ENCODE measurements around the gene OSBPL3.

OSBPL3 gene

GRCh38 chr7:24971333-24972165 is 8.4 kb downstream of the OSBPL3 start:
- H3K4me3 ChIP-seq (ENCODE audit: low read depth, low read length), result no peak overlapping the region
- TF ChIP-seq, protein P1, sequence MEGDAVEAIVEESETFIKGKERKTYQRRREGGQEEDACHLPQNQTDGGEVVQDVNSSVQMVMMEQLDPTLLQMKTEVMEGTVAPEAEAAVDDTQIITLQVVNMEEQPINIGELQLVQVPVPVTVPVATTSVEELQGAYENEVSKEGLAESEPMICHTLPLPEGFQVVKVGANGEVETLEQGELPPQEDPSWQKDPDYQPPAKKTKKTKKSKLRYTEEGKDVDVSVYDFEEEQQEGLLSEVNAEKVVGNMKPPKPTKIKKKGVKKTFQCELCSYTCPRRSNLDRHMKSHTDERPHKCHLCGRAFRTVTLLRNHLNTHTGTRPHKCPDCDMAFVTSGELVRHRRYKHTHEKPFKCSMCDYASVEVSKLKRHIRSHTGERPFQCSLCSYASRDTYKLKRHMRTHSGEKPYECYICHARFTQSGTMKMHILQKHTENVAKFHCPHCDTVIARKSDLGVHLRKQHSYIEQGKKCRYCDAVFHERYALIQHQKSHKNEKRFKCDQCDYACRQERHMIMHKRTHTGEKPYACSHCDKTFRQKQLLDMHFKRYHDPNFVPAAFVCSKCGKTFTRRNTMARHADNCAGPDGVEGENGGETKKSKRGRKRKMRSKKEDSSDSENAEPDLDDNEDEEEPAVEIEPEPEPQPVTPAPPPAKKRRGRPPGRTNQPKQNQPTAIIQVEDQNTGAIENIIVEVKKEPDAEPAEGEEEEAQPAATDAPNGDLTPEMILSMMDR (IDR thresholded peaks at IDR 0.05; ENCODE audit: low read depth, low read length), result no peak

DNA sequence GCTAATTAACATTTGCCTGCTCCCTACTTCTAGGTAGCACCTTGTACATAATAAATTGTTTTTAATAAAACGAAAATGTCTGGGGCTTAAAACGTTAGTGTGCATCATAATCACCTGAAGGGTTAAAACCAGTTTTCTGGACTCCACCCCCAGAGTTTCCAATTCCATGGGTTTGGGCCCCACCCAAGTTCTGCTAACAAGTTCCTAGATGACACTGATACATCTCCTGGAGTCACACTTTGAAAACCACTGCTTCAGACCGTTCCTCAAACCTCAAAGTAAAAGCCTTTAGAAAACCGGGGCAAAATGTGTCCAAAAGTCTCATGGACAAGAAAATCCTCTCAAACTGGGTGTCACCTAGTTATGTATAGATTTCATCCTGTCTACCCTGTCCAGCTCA is 9.3 kb downstream of the OSBPL3 start:
- TF ChIP-seq, protein P1 (IDR thresholded peaks at IDR 0.05; ENCODE audit: low read depth, low read length), result no peak
- no peak overlapping the region for H3K4me3 ChIP-seq (ENCODE audit: low read depth, low read length)

- no peak overlapping the region for H3K4me3 ChIP-seq (ENCODE audit: low read depth, low read length)
- TF ChIP-seq, protein P1 (IDR thresholded peaks at IDR 0.05; ENCODE audit: low read depth, low read length), result no peak
These were observed 11.8 kb downstream of the OSBPL3 start for GRCh38 chr7:24968165-24968564.

GRCh38 chr7:24967696-24968095 is 12.3 kb downstream of the OSBPL3 start:
- TF ChIP-seq, protein P1 (IDR thresholded peaks at IDR 0.05; ENCODE audit: low read depth, low read length), result no peak
- H3K4me3 ChIP-seq (ENCODE audit: low read depth, low read length), result no peak overlapping the region

- TF ChIP-seq, protein P1 (IDR thresholded peaks at IDR 0.05; ENCODE audit: low read depth, low read length), result no peak
- no peak overlapping the region for H3K4me3 ChIP-seq (ENCODE audit: low read depth, low read length)
These were observed 13.2 kb downstream of the OSBPL3 start for GRCh38 chr7:24966802-24967201.

GRCh38 chr7:24965831-24966708 is 13.9 kb downstream of the OSBPL3 start:
- TF ChIP-seq, protein P1 (IDR thresholded peaks at IDR 0.05; ENCODE audit: low read depth, low read length), result no peak
- H3K4me3 ChIP-seq (ENCODE audit: low read depth, low read length), result no peak overlapping the region

DNA sequence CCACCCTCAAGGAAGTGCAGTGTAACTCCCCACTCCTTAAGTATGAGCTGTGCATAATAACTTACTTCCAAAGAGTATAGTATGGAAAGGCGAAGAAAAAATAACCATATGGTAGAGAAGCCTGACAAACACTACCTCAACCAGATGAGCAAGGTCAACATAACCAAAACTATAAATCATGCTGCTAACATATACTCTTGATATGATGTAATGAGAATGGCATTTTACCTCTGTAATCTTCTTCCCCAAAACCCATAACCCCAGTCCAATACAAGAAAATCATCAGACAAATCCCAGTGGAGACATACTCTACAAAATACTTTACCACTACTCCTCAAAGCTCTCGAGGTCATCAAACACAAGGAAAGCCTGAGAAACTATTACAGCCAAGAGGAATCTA is 15.8 kb downstream of the OSBPL3 start:
- H3K4me3 ChIP-seq (ENCODE audit: low read depth, low read length), result no peak overlapping the region

More for the DNA sequence above, 15.8 kb downstream of the OSBPL3 start:
- TF ChIP-seq, protein P1 (IDR thresholded peaks at IDR 0.05; ENCODE audit: low read depth, low read length), result no peak
